Measurements from ENCODE around the gene SIGLEC12. TPM values are rescaled to one million over a fixed set of nuclear protein-coding genes. Genes with fewer than 3 reads are reported as not detected.
"Not testable (repeated sequence)": the region's sequence is repeated elsewhere in the genome, so short reads cannot be mapped to it uniquely, and the experiment has no call there.

The SIGLEC12 gene
- polyA plus RNA-seq, 3 donors from 2014 or later: not detected

- no peaks in the 10 kb centered on the region for H3K36me3 Mint-ChIP-seq
- H3K27me3 Mint-ChIP-seq (ENCODE audit: low read depth in 3 of 3): peaks cover 0 to 9% (median 6%) of the 10 kb centered on the region in 3 donors
- H3K4me3 Mint-ChIP-seq: no peak overlapping the region
- DNase-seq: no peak
- H3K9me3 Mint-ChIP-seq: no peaks in the 10 kb centered on the region
- H3K27ac Mint-ChIP-seq: no peak overlapping the region
- H3K4me1 Mint-ChIP-seq: no peaks in the 10 kb centered on the region
Measured at GRCh38 chr19:51509823-51510660, 8.4 kb upstream of the SIGLEC12 start.

- no peak overlapping the region for H3K27ac Mint-ChIP-seq
Measured at GRCh38 chr19:51508059-51508733, 6.6 kb upstream of the SIGLEC12 start.

DNA sequence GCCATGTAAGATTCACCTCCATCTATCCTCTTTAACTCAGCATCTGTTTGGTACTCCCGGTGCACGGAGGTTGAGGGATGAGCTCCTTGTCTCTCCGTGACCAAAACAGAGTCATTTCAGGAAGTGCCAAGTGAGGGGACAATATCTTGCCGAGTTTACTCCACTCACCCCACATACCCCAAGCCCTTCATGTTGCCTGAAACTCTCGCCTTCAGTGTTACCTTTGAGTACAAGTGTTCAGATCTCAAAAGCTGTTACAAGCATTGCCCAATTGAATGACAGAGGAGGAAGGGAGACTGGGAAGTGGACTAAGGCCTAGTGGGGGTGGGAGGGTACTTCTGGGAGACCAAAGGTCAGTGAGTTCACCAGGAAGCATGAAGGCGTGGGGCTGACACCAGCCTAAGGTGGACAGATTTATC lies 6.0 kb upstream of the SIGLEC12 start:
- no peak for DNase-seq
- Mint-ChIP-seq H3K4me3 (no peak overlapping the region), H3K27ac (no peak overlapping the region), H3K4me1 (no peaks in the 10 kb centered on the region), H3K9me3 (no peaks in the 10 kb centered on the region), H3K27me3 (ENCODE audit: low read depth in 3 of 3) (peaks cover 0 to 12% (median 4%) of the 10 kb centered on the region in 3 donors), H3K36me3 (no peaks in the 10 kb centered on the region)

More at GRCh38 chr19:51508059-51508733, 6.6 kb upstream of the SIGLEC12 start:
- no peak for DNase-seq
- Mint-ChIP-seq H3K4me1 (no peaks in the 10 kb centered on the region), H3K9me3 (no peaks in the 10 kb centered on the region), H3K36me3 (no peaks in the 10 kb centered on the region), H3K4me3 (no peak overlapping the region), H3K27me3 (ENCODE audit: low read depth in 3 of 3) (peaks cover 0 to 12% (median 4%) of the 10 kb centered on the region in 3 donors)

GRCh38 chr19:51507192-51507591 lies 5.6 kb upstream of the SIGLEC12 start:
- H3K4me3 Mint-ChIP-seq: no peak overlapping the region
- H3K9me3 Mint-ChIP-seq: no peaks in the 10 kb centered on the region
- DNase-seq: no peak
- peaks cover 1 to 12% (median 4%) of the 10 kb centered on the region in 3 donors for H3K27me3 Mint-ChIP-seq (ENCODE audit: low read depth in 3 of 3)
- no peak overlapping the region for H3K27ac Mint-ChIP-seq
- peaks cover 0 to 1% of the 10 kb centered on the region in 2 donors for H3K4me1 Mint-ChIP-seq
- H3K36me3 Mint-ChIP-seq: no peaks in the 10 kb centered on the region

GRCh38 chr19:51505904-51506303 lies 4.3 kb upstream of the SIGLEC12 start:
- no peak overlapping the region for H3K27ac Mint-ChIP-seq
- no peaks in the 10 kb centered on the region for H3K36me3 Mint-ChIP-seq
- peaks cover 0 to 11% (median 1%) of the 10 kb centered on the region in 3 donors for H3K27me3 Mint-ChIP-seq (ENCODE audit: low read depth in 3 of 3)
- H3K9me3 Mint-ChIP-seq: no peaks in the 10 kb centered on the region
- no peak overlapping the region for H3K4me3 Mint-ChIP-seq
- DNase-seq: no peak
- H3K4me1 Mint-ChIP-seq: peaks cover 11 to 12% of the 10 kb centered on the region in 2 donors

- Mint-ChIP-seq H3K27me3 (ENCODE audit: low read depth in 3 of 3) (peaks cover 0 to 6% (median 4%) of the 10 kb centered on the region in 3 donors), H3K9me3 (no peaks in the 10 kb centered on the region), H3K36me3 (no peaks in the 10 kb centered on the region), H3K4me1 (peaks cover 11 to 12% of the 10 kb centered on the region in 2 donors), H3K4me3 (no peak overlapping the region), H3K27ac (no peak overlapping the region)
- DNase-seq: no peak
Measured at GRCh38 chr19:51503896-51504295, 2.3 kb upstream of the SIGLEC12 start.

- DNase-seq: no peak
- Mint-ChIP-seq H3K27ac (no peak overlapping the region), H3K4me1 (peaks cover 11 to 12% of the 10 kb centered on the region in 2 donors), H3K9me3 (no peaks in the 10 kb centered on the region), H3K27me3 (ENCODE audit: low read depth in 3 of 3) (peaks cover 0 to 6% (median 4%) of the 10 kb centered on the region in 3 donors), H3K36me3 (no peaks in the 10 kb centered on the region), H3K4me3 (no peak overlapping the region)
Measured at GRCh38 chr19:51503286-51503817, 1.8 kb upstream of the SIGLEC12 start.

DNA sequence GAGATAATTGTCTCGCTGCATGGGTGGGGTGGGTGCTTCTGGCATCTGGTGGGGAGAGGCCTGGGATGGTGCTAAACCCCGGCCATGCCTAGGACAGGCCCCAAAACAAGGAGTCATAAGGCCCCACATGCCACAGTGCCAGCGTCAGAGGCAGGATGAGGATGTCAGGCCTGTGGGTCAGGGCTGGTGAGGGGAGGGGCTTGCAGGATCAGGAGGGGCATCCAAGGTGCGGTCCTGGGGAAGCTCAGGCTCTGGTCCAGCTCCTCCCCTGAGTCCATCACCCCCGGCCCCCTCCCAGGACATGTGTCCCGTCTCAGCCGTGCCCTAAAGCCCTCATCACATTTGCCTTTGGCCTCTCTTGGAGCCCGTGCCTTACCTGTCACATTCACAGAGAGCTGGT lies 669 bp downstream of the SIGLEC12 start:
- peak overlapping the region in 1 of 5 donors; percentile 51 for H3K4me3 Mint-ChIP-seq
- DNase-seq; H3K27me3 Mint-ChIP-seq (ENCODE audit: low read depth in 3 of 3); H3K36me3 Mint-ChIP-seq; H3K27ac Mint-ChIP-seq; H3K9me3 Mint-ChIP-seq: not testable (repeated sequence)
- peaks cover 11 to 12% of the 10 kb centered on the region in 2 donors for H3K4me1 Mint-ChIP-seq

DNA sequence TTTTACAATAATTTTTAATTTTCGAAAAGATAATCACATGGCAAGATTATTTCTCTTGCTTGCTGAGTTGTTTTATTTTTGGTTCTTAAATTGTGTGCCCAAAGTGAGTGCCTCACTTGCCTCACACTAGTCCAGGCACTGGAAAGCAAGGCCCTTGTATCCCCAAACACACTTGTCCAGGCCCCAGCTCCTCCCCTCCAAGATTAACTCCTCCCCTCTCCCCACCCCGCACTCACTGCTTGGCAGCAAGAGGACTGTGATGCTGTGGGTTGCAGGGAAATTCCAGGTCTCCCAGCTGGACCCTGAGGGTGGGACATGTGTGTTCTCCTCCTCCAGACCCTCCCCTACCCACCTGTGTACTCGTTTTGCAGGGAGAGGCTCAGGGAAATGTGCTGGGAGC lies 3.9 kb downstream of the SIGLEC12 start:
- no peaks in the 10 kb centered on the region for H3K36me3 Mint-ChIP-seq
- H3K27ac Mint-ChIP-seq: no peak overlapping the region
- peaks cover 11 to 12% of the 10 kb centered on the region in 2 donors for H3K4me1 Mint-ChIP-seq
- no peak for DNase-seq
- no peak overlapping the region for H3K4me3 Mint-ChIP-seq
- peaks cover 7 to 10% (median 8%) of the 10 kb centered on the region in 3 donors for H3K27me3 Mint-ChIP-seq (ENCODE audit: low read depth in 3 of 3)
- no peaks in the 10 kb centered on the region for H3K9me3 Mint-ChIP-seq

GRCh38 chr19:51493776-51494175 lies 7.8 kb downstream of the SIGLEC12 start:
- Mint-ChIP-seq H3K9me3 (no peaks in the 10 kb centered on the region), H3K4me1 (no peaks in the 10 kb centered on the region), H3K27me3 (ENCODE audit: low read depth in 3 of 3) (peaks cover 6 to 11% (median 7%) of the 10 kb centered on the region in 3 donors), H3K27ac (no peak overlapping the region), H3K4me3 (no peak overlapping the region), H3K36me3 (no peaks in the 10 kb centered on the region)
- DNase-seq: no peak

GRCh38 chr19:51491586-51491985 lies 10.0 kb downstream of the SIGLEC12 start:
- Mint-ChIP-seq H3K4me1 (no peaks in the 10 kb centered on the region), H3K27me3 (ENCODE audit: low read depth in 3 of 3) (peaks cover 6 to 11% (median 9%) of the 10 kb centered on the region in 3 donors), H3K4me3 (no peak overlapping the region), H3K27ac (no peak overlapping the region), H3K9me3 (no peaks in the 10 kb centered on the region), H3K36me3 (no peaks in the 10 kb centered on the region)
- no peak for DNase-seq

- H3K27ac Mint-ChIP-seq: no peak overlapping the region
- H3K4me3 Mint-ChIP-seq: no peak overlapping the region
- H3K4me1 Mint-ChIP-seq: no peaks in the 10 kb centered on the region
- peaks cover 6 to 12% (median 7%) of the 10 kb centered on the region in 3 donors for H3K27me3 Mint-ChIP-seq (ENCODE audit: low read depth in 3 of 3)
- H3K36me3 Mint-ChIP-seq: no peaks in the 10 kb centered on the region
- no peak for DNase-seq
- no peaks in the 10 kb centered on the region for H3K9me3 Mint-ChIP-seq
Measured at GRCh38 chr19:51490676-51491075, 10.9 kb downstream of the SIGLEC12 start.

DNA sequence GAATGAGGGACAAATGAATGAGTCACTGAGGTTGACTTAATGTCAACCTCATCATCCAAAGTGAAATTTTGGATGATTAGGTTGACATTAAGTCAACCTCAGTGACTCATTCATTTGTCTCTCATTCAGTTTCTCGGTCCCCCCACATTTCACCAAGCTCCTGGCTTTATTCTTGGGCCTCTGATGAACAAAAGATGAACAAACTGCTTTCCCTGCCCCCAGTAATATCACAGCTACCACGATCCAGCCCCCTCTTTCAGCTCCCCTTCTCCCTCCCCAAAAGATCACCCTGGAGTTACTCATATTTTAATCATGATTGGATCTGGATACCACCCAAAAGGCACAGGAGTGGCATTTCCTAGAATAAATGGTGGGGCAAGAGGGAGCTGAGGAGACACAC lies 12.5 kb downstream of the SIGLEC12 start:
- Mint-ChIP-seq H3K27ac (no peak overlapping the region), H3K36me3 (no peaks in the 10 kb centered on the region), H3K4me3 (no peak overlapping the region), H3K4me1 (no peaks in the 10 kb centered on the region), H3K27me3 (ENCODE audit: low read depth in 3 of 3) (peaks cover 7 to 14% (median 10%) of the 10 kb centered on the region in 3 donors), H3K9me3 (no peaks in the 10 kb centered on the region)
- DNase-seq: no peak

- Mint-ChIP-seq H3K27me3 (ENCODE audit: low read depth in 3 of 3) (peaks cover 7 to 11% (median 8%) of the 10 kb centered on the region in 3 donors), H3K27ac (no peak overlapping the region), H3K4me3 (no peak overlapping the region), H3K4me1 (no peaks in the 10 kb centered on the region), H3K36me3 (no peaks in the 10 kb centered on the region), H3K9me3 (no peaks in the 10 kb centered on the region)
- DNase-seq: no peak
Measured at GRCh38 chr19:51488491-51488890, 13.1 kb downstream of the SIGLEC12 start.

Measured in immature natural killer cell (primary cell).